ENCODE results near the gene C19orf53.

C19orf53 gene

DNA sequence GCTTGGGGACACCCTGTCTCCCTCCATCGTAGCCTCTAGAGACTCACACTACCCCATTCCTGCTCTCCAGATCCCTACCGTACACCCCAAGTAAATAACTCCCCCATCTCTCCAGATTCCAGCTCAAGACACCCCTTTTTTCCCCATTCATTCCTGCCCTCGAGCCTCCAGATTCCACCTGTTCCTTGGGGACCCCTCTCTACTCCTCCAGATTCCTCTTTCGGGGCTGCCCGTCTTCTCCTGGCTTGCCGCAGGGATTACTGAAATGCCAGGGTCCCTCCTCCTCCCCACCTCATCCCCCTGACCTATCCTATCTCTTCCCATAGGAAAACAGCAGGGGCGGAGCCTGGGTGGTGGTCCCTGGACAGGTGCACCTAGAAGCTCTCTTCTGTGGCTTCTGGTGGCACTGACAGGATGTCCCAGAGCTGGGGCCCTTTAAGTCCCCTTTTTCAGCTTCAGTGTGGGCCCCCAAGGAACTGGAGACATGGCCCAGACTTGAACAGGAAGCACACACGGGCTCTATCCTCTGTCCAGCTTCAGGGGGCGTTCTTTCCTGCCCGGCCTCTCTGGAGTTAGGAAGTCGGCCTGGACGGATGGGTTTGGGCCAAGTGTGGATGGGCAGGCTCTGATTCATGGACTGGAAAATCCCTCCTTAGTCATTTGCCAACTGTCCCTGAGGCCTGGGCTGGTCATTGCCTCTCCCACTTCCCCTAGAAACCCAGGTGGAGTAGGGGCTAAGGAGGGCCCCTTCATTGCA, 22.2 kb downstream of the C19orf53 start:
- DNase-seq, result peak; percentile 78

DNA sequence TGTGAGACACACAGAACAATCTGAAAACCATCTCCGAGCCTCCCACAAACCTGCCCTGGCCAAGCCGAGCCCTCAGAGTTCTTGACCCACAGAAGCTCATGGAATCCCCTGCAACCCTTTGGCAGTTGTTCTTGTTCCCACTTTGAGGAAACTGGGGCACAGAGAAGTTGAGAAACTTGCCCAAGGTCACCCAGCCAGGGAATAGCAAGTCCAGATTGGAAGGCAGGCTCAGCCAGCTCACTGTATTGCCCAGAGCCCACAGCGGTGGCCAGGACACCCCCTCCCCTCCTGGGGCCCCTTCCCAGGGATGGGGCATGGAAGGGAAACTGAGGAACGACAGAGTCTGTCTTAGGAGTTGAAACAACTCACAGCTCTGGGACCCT, 22.8 kb downstream of the C19orf53 start:
- DNase-seq, result no peak

DNA sequence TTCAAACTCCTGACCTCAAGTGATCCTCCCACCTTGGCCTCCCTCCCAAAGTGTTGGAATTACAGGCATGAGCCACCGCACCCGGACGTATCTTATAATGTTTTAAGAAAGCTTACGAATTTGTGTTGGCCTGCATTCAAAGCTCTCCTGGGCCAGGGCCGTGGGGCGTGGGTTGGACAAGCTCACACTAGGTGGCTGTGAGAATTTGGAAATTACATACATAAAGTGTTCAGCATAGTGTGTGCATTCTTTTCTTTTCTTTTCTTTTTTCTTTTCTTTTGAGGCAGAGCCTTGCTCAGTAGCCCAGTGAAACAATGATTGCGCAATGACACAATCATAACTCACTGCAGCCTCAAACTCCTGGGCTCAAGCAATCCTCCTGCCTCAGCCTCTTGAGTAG, 23.6 kb downstream of the C19orf53 start:
- no peak for DNase-seq

DNA sequence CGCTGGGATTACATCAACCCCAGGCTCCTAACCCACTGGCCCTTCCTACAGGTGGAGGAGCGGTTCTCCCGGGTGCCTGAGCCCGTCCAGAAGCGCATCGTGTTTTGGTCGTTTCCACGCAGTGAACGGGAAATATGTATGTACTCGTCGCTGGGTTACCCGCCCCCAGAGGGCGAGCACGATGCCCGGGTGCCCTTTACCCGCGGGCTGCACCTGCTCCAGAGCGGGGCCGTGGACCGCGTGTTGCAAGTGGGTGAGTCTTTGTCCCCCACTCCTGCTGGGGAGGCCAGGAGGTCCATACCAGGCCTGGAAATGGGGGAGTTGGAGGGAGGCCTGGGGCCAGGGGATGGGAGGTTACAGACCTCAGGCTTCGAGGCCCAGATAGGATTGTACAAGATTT, 25.4 kb downstream of the C19orf53 start:
- DNase-seq, result no peak

DNA sequence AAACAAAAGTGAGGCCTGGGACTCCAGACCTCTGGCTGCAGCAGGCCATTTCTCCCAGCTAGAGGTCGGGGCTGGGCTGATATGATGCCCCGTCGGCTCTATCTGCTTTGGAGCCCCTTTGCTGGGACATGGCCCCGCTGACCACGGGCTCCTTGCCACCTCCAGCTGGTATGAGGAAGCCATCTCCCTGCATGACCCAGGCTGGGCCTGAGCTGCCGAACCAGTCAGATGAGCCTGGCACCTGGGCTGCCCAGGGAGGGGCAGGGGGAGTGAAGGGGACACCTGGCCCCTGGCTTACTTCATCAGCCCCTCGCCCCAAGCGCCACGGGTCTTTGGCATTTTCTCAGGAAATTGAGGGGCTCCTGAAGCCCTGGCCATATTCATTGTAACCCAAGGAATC, 28.8 kb downstream of the C19orf53 start:
- no peak for DNase-seq

GRCh38 chr19:13804830-13805683, 30.8 kb downstream of the C19orf53 start:
- no peak for DNase-seq

DNA sequence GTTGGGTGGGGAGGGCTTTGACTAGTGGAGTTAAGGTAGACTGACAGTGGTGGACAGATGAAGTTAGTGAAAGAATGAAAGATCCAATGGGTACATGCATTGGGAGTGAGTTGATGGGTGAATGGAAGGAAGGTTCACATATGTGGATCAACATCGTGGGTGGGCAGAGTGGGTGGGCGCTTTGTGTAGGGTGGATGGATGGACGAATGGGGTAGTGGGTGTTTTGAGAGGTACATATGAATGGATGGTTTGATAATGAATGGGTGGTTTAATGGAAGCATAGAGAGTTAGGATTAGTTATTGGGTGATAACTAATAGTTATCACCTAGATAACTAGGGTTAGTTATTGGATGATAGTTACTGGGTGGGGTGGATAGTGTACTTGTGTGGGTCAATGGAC, 32.5 kb downstream of the C19orf53 start:
- no peak for DNase-seq

DNA sequence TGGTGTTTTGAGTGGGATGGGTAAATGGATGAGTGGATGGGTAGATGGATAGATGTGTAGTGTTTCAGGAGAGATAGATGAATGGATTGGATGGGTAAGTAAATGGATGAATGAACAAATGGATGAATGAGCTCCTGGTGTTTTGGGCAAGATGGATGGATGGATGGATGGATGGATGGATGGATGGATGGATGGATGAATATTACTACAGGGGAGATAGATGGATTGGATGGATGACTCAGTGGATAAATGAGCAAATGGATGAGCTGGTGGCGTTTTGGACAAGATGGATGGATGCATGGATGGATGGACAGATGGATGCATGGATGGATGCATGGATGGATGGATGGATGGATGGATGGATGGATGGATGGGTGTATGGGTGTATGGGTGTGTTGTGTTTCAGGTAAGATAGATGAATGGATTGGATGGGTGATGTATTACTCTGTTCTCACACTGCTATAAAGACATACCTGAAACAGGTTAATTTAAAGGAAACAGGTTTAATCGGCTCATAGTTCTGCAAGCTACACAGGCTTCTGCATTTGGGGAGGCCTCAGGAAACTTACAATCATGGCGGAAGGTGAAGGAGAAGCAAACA, 33.3 kb downstream of the C19orf53 start:
- no peak for DNase-seq

GRCh38 chr19:13808856-13809255, 34.6 kb downstream of the C19orf53 start:
- no peak for DNase-seq

DNA sequence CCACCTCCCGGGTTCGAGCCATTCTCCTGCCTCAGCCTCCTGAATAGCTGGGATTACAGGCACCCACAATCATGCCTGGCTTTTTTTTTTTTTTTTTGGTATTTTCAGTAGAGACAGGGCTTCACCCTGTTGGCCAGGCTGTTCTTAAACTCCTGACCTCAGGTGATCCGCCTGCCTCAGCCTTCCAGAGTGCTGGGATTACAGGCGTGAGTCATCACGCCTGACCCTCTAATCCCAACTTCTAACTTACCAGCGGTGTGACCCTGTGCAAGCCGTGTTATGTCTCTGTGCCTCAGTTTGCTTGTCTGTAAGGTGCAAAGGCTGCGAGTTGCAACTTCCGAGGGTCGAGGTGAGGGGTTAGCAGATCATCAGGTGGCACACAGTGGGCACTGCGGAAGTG, 38.3 kb downstream of the C19orf53 start:
- DNase-seq, result no peak

GRCh38 chr19:13813147-13813546, 38.9 kb downstream of the C19orf53 start:
- no peak for DNase-seq

- no peak for DNase-seq
Measured at GRCh38 chr19:13814550-13814949, 40.3 kb downstream of the C19orf53 start.

- no peak for DNase-seq
Measured at GRCh38 chr19:13817018-13817614, 42.9 kb downstream of the C19orf53 start.

- no peak for DNase-seq
Measured at GRCh38 chr19:13817615-13818371, 43.5 kb downstream of the C19orf53 start.

DNA sequence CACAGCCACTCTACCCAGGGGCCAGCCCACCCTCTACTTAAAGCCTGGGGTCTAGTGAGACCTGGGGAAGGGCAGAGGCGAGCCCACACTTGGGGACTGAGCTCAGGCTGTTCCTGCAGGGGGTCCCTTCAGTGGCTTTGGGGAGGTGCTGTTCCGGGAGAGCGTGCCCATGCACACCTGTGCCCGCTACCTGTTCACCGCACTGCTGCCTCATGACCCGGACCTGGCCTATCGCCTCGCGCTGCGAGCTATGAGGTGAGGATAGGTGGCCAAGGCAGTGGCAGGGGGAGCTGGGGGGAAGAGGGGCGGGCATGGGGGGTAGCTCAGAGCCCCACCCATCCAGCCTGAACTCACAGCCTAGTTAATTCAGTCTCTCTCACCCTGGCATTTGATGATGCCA, 45.0 kb downstream of the C19orf53 start:
- no peak for DNase-seq

GRCh38 chr19:13821292-13821691, 47.0 kb downstream of the C19orf53 start:
- no peak for DNase-seq

GRCh38 chr19:13823256-13823655, 49.0 kb downstream of the C19orf53 start:
- DNase-seq, result no peak

- DNase-seq, result no peak
Measured at GRCh38 chr19:13823901-13824300, 49.6 kb downstream of the C19orf53 start.

DNA sequence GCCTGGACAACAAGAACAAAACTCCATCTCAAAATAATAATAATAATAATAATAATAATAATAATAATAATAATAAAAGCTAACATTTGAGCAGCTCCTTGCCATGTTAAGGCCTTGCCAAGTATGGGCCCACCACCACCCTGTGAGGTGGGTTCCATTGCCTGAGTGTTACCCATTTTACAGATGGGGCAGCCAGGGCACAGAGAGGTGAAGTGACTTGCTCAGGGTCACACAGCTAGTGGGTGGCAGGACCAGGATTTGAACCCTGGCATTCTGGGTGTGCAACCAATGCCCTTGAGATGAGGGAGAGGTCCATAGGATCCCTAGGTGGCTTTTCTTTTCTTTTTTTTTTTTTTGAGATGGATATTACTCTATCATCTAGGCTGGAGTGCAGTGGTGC, 50.4 kb downstream of the C19orf53 start:
- DNase-seq, result no peak

DNA sequence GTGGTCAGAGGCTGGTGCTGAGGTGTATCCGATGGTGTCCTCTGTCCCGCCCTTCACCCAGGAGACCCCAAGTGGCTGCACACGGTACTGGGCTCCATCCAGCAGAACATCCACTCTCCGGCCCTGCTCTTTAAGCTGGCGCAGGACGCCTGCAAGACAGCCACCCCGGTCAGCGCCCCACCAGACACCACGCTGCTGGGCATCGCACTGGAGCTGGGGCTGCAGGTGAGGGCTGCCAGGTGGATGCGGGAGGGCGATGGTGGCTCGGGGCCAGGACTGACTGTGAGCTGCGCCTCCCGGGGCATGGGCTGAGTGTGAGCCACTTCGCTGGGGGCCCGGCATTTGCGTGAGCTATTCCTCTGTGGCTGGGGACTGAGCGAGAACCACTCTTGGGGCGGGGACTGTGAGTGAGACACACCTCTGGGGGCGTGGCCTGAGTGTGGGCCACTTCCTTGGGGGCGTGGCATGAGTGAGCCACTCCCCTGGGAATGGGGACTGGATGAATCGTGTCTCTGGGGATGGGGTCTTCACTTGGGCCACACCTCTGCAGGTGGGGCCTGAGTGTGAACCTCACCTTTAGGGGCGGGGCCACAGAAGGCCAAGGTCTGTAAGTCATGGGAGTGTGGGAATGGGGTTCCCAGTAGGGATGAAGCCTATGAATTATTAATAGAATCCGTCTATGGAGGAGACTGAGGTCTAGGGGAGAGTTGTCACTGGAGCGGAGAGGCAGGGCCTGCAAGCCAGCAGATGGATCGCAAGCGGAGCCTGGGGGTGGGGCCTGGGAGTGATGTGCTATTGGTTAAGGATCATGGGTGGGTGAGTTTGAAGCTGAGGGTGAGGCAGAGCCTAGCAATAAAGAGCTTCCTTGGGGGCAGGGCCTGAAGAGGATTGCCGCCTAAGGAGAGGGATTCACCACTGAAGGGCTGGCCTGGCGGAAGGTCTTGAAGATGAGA, 51.5 kb downstream of the C19orf53 start:
- peak; percentile 46 for DNase-seq

GRCh38 chr19:13826652-13827235, 52.5 kb downstream of the C19orf53 start:
- no peak for DNase-seq
